ENCODE measurements around the gene NTN1. TPM values are rescaled to one million over a fixed set of nuclear protein-coding genes. Genes with fewer than 3 reads are reported as not detected.

The NTN1 gene
- total and polyA plus RNA-seq, 2 of the 4 experiments (the other 2 are of a cell fraction) = under 0.01 to 0.07 TPM

DNA sequence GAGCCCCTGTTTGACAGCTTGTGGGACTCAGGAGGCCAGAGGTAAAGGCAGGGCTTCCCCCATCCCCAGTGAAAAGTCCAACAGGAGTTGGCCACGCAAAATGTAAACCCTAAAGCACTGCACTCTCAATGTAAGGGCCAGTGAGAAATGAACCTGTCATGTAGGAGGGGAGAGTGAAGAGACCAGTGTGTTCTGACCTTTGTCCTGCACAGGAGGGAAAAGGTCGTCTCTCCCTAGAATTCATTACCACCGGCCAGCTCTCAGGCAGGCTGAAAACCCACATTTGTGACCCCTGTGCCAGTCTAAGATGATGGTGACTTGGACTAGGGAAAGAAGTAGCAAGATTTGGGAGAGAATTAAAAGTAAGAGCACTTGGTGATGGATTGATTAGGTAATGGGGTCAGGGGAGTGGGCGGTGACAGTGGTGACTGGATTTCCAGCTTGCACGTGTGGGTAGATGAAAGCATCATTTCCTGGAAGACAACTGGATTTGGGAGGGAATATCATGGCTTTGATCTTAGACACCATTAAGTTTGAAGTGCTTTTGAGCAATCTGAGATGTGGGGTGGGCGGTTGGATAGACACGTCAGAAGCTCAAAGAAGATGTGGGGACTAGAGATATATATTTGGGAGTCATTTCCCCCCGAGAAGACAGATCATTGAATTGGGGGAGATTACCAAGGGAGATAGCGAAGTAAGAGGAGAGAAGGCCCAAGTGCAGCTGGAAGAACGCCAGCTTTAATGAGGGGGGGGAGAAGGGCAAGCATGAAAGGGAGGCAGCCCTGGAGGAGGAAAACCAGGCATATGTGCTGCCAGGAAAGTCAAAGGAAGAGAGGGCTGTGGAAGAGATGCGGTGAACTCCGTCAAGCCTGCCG lies 119.5 kb downstream of the NTN1 start:
- Histone ChIP-seq H2AK5ac (ENCODE audit: low read depth, low read length) (no peak overlapping the region), H3K4me3 (ENCODE audit: insufficient read depth, low read depth, low read length) (no peak overlapping the region), H3K79me1 (ENCODE audit: low read depth in 1 of 2, low read length in 2 of 2) (no peaks in the 10 kb centered on the region), H3K4me1 (ENCODE audit: control insufficient read depth, insufficient read depth, low read length) (no peaks in the 10 kb centered on the region), H3K9ac (ENCODE audit: low read depth, low read length) (no peak overlapping the region), H3K27me3 (ENCODE audit: control insufficient read depth, insufficient read depth, low read length) (no peaks in the 10 kb centered on the region; the same call in 1 of the 2 replicates), H2BK5ac (ENCODE audit: low read depth, low read length, poor library complexity, severe bottlenecking) (no peak overlapping the region), H4K8ac (ENCODE audit: low read depth in 2 of 2, low read length in 2 of 2) (no peak overlapping the region), H3K9me1 (ENCODE audit: insufficient read depth, low read length) (no peaks in the 10 kb centered on the region), H2BK120ac (ENCODE audit: low read depth, low read length) (no peak overlapping the region), H3K4ac (ENCODE audit: low read depth, low read length) (no peak overlapping the region), H4K91ac (ENCODE audit: insufficient read depth, low read depth, low read length) (no peak overlapping the region), H3K23ac (ENCODE audit: low read depth, low read length) (no peak overlapping the region), H3K18ac (ENCODE audit: low read depth, low read length) (no peak overlapping the region), H3K9me3 (ENCODE audit: control insufficient read depth, insufficient read depth, low read length) (no peaks in the 10 kb centered on the region; the same call in 1 of the 2 replicates), H4K20me1 (ENCODE audit: insufficient read depth, low read length) (no peaks in the 10 kb centered on the region), H2BK15ac (ENCODE audit: low read depth, low read length) (no peak overlapping the region), H2AK9ac (replicated peaks; ENCODE audit: low read depth, low read length, poor library complexity) (no peak overlapping the region), H3K14ac (replicated peaks; ENCODE audit: low read depth, low read length) (no peak overlapping the region), H3K27ac (ENCODE audit: insufficient read depth, low read length) (no peak overlapping the region), H4K5ac (ENCODE audit: low read depth, low read length) (no peak overlapping the region), H3K36me3 (ENCODE audit: control insufficient read depth, insufficient read depth, low read length) (no peaks in the 10 kb centered on the region), H3K4me2 (ENCODE audit: low read depth, low read length) (no peak overlapping the region), H2BK20ac (ENCODE audit: low read depth, low read length) (no peak overlapping the region), H2AFZ (replicated peaks; ENCODE audit: low read length, poor library complexity) (no peak overlapping the region), H3K56ac (ENCODE audit: extremely low read depth, insufficient read depth, low read length) (no peak overlapping the region)
- TF ChIP-seq, protein P1, sequence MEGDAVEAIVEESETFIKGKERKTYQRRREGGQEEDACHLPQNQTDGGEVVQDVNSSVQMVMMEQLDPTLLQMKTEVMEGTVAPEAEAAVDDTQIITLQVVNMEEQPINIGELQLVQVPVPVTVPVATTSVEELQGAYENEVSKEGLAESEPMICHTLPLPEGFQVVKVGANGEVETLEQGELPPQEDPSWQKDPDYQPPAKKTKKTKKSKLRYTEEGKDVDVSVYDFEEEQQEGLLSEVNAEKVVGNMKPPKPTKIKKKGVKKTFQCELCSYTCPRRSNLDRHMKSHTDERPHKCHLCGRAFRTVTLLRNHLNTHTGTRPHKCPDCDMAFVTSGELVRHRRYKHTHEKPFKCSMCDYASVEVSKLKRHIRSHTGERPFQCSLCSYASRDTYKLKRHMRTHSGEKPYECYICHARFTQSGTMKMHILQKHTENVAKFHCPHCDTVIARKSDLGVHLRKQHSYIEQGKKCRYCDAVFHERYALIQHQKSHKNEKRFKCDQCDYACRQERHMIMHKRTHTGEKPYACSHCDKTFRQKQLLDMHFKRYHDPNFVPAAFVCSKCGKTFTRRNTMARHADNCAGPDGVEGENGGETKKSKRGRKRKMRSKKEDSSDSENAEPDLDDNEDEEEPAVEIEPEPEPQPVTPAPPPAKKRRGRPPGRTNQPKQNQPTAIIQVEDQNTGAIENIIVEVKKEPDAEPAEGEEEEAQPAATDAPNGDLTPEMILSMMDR (conservative IDR thresholded peaks at IDR 0.05; ENCODE audit: low read depth, low read length) = no peak
- TF ChIP-seq MXI1 (IDR thresholded peaks at IDR 0.05; ENCODE audit: borderline replicate concordance, low read depth, low read length) (no peak), CEBPB (IDR thresholded peaks at IDR 0.05; ENCODE audit: low read depth, low read length) (no peak)
- TF ChIP-seq, protein P2, sequence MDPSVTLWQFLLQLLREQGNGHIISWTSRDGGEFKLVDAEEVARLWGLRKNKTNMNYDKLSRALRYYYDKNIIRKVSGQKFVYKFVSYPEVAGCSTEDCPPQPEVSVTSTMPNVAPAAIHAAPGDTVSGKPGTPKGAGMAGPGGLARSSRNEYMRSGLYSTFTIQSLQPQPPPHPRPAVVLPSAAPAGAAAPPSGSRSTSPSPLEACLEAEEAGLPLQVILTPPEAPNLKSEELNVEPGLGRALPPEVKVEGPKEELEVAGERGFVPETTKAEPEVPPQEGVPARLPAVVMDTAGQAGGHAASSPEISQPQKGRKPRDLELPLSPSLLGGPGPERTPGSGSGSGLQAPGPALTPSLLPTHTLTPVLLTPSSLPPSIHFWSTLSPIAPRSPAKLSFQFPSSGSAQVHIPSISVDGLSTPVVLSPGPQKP (IDR thresholded peaks at IDR 0.05; ENCODE audit: borderline replicate concordance, low read depth, low read length) = no peak
- ChIA-PET CTCF (interaction anchor here (1.1 kb wide), 1 partner anchor 14 kb away, joined by 3 read pairs; no protein-coding TSS in a partner anchor), POLR2A (ENCODE audit: unreplicated experiment) (no interaction called here)
- ATAC-seq (ENCODE audit: low read depth) = no peak
- intact Hi-C loops (cut with micrococcal nuclease) (no loop called here), in situ Hi-C loops (cut with MboI; ENCODE audit: low sequenced_read_pairs) (loop anchor here (10.0 kb wide), 1 partner anchor 64 kb away; no protein-coding TSS in a partner anchor), dilution Hi-C loops (cut with HindIII; ENCODE audit: low sequenced_read_pairs, unreplicated experiment) (no loop called here)
- no peak for DNase-seq
- BruUV-seq (replicated peaks) = no TSS peak
- WGBS, 2 experiments (ENCODE audit: extremely low coverage in 2 of 2, insufficient read length in 1 of 2) = 23% methylated on average over 6 of the region's 13 CpGs; no CpG with 5 or more reads in 1 of the 2 experiments
